Neuronal stem cell (in vitro differentiated cells): ENCODE data around the gene CENPC.

Experiments used
- DNase-seq: peaks from one replicate; pipeline ENCODE4 v3.0.0-alpha.2; 2013; ENCODE audit warnings: low spot score
- H2AFZ ChIP-seq: one replicate; pipeline ENCODE4 v1.6.1; 2013; ENCODE audit warnings: mild to moderate bottlenecking, low read length, inconsistent platforms
- H2AK5ac ChIP-seq: 2 replicates; pipeline ENCODE4 v1.6.1; 2013; ENCODE audit warnings: low read depth, mild to moderate bottlenecking, inconsistent platforms, low read length, moderate library complexity, mixed read lengths
- H2BK120ac ChIP-seq: 2 replicates; pipeline ENCODE4 v1.6.1; 2013; ENCODE audit warnings: low read depth, mild to moderate bottlenecking, inconsistent platforms, low read length, moderate library complexity, mixed read lengths
- H2BK12ac ChIP-seq: one replicate; pipeline ENCODE4 v1.6.1; 2013; ENCODE audit warnings: low read length, inconsistent platforms
- H2BK15ac ChIP-seq: 2 replicates; pipeline ENCODE4 v1.6.1; 2013; ENCODE audit warnings: mild to moderate bottlenecking, low read length, inconsistent platforms, mixed read lengths
- H2BK5ac ChIP-seq: one replicate; pipeline ENCODE4 v1.6.1; 2013; ENCODE audit warnings: inconsistent platforms, mild to moderate bottlenecking, low read length, moderate library complexity
- H3K14ac ChIP-seq: one replicate; pipeline ENCODE4 v1.6.1; 2013; ENCODE audit warnings: low read length, inconsistent platforms
- H3K18ac ChIP-seq: 2 replicates; pipeline ENCODE4 v1.6.1; 2013; ENCODE audit warnings: low read length, inconsistent platforms
- H3K23ac ChIP-seq: 2 replicates; pipeline ENCODE4 v1.6.1; 2013; ENCODE audit warnings: low read depth, mild to moderate bottlenecking, mixed read lengths, low read length, inconsistent platforms; ENCODE audit not compliant: poor library complexity
- H3K27ac ChIP-seq: replicated peaks from 3 replicates; pipeline ENCODE4 v1.5.1; 2013; ENCODE audit warnings: low read length, inconsistent platforms
- H3K27me3 ChIP-seq, 3 experiments: 2 replicates each; pipeline ENCODE4 v1.6.1; 2013; ENCODE audit warnings: low read length in 3 of 3, mild to moderate bottlenecking in 2 of 3, inconsistent platforms in 1 of 3, low read depth in 1 of 3, mixed read lengths in 1 of 3, moderate library complexity in 1 of 3; ENCODE audit not compliant: control insufficient read depth in 3 of 3, insufficient read depth in 3 of 3
- H3K36me3 ChIP-seq, 2 donors: replicated peaks in 1 of 2; 2 replicates each; pipeline ENCODE4 v1.6.1; 2013; ENCODE audit warnings: low read length in 2 of 2; ENCODE audit not compliant: control insufficient read depth in 2 of 2, insufficient read depth in 2 of 2
- H3K4ac ChIP-seq: 2 replicates; pipeline ENCODE4 v1.6.1; 2013; ENCODE audit warnings: inconsistent platforms, mild to moderate bottlenecking, low read length, moderate library complexity
- H3K4me1 ChIP-seq, 2 donors: 1 replicate in 1 of 2; 2 replicates in 1 of 2; pipeline ENCODE4 v1.6.1; 2013; ENCODE audit warnings: low read length in 2 of 2, low read depth in 1 of 2; ENCODE audit not compliant: control insufficient read depth in 2 of 2, insufficient read depth in 1 of 2
- H3K4me2 ChIP-seq: one replicate; pipeline ENCODE4 v1.6.1; 2013; ENCODE audit warnings: mild to moderate bottlenecking, low read length, inconsistent platforms; ENCODE audit not compliant: insufficient read depth, poor library complexity, severe bottlenecking
- H3K4me3 ChIP-seq, 2 donors: 2 replicates each; pipeline ENCODE4 v1.5.1; 2013; ENCODE audit warnings: low read length in 2 of 2, mild to moderate bottlenecking in 2 of 2, inconsistent platforms in 1 of 2, moderate library complexity in 1 of 2
- H3K79me1 ChIP-seq: one replicate; pipeline ENCODE4 v1.6.1; 2013; ENCODE audit warnings: low read depth, mild to moderate bottlenecking, inconsistent platforms, low read length, moderate library complexity
- H3K9ac ChIP-seq: one replicate; pipeline ENCODE4 v1.6.1; 2013; ENCODE audit warnings: mild to moderate bottlenecking, low read depth, low read length, inconsistent platforms; ENCODE audit not compliant: poor library complexity
- H3K9me3 ChIP-seq, 2 donors: replicated peaks in 1 of 2; 2 replicates each; pipeline versions ENCODE3 to v1.6.1; 2013; ENCODE audit warnings: low read length in 2 of 2, mild to moderate bottlenecking in 2 of 2, inconsistent platforms in 1 of 2, low read depth in 1 of 2, mixed read lengths in 1 of 2, moderate library complexity in 1 of 2; ENCODE audit not compliant: control insufficient read depth in 2 of 2, insufficient read depth in 1 of 2
- H4K8ac ChIP-seq: one replicate; pipeline ENCODE4 v1.6.1; 2013; ENCODE audit warnings: low read depth, mild to moderate bottlenecking, inconsistent platforms, low read length, moderate library complexity
- H4K91ac ChIP-seq: one replicate; pipeline ENCODE4 v1.6.1; 2013; ENCODE audit warnings: low read length, low read depth, mild to moderate bottlenecking, inconsistent platforms; ENCODE audit not compliant: poor library complexity
- WGBS, 2 donors: extraction: QIAGEN DNeasy Blood & Tissue Kit; methylation state at CpG; one replicate each; pipeline ENCODE4 v1.1.7; 2013; ENCODE audit warnings: missing lambda C conversion rate in 2 of 2, mixed read lengths in 1 of 2; ENCODE audit not compliant: insufficient read length in 2 of 2, insufficient replicate concordance in 1 of 2; ENCODE audit errors: extremely low coverage in 2 of 2; 5-methylcytosine and 5-hydroxymethylcytosine counted together

CENPC gene

DNA sequence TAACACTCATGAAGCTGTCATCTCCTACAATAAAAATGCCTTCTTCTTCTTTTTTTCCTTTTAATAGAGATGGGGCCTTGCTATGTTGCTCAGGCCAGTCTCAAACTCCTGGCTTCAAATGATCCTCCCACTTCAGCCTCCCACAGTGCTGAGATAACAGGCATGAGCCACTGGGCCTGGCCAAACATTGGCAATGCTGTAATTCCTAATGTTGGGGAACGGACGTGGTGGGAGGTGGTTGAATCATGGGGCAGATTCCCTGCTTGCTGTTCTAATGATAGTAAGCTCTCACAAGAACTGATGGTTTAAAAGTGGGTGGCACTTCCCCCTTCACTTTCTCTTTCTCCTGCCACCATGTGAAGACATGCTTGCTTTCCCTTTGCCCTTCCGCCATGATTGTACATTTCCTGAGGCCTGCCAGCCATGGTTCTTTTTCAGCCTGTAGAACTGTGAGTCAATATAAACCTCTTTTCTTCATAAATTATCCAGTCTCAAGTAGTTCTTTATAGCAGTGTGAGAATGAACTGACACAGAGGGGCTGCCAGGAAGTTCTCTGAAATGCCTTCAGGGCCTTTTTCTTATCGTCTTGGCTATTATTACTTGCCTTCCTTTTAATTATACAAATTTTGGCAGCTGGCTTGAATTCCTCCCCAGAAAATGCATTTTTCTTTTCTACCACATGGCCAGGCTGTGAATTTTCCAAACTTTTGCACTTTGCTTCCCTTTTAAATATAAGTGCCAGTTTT, 93.0 kb downstream of the CENPC start:
- Histone ChIP-seq H3K23ac (no peak overlapping the region), H3K36me3 (peaks cover 0 to 23% of the 10 kb centered on the region in 2 donors), H2BK12ac (no peak overlapping the region), H3K9ac (no peak overlapping the region), H2BK120ac (no peak overlapping the region), H3K4me2 (no peak overlapping the region), H2BK15ac (no peak overlapping the region), H3K9me3 (no peaks in the 10 kb centered on the region), H2AK5ac (no peak overlapping the region), H3K4me3 (no peak overlapping the region), H2BK5ac (no peak overlapping the region), H3K14ac (no peak overlapping the region), H3K27ac (no peak overlapping the region), H3K18ac (no peak overlapping the region), H4K91ac (no peak overlapping the region), H3K79me1 (no peaks in the 10 kb centered on the region), H2AFZ (no peak overlapping the region), H3K4ac (no peak overlapping the region), H3K27me3 (no peaks in the 10 kb centered on the region), H3K4me1 (no peaks in the 10 kb centered on the region), H4K8ac (no peak overlapping the region)
- DNase-seq, result no peak
- WGBS, 2 donors, result no CpG with 5 or more reads among the region's 4 CpGs

DNA sequence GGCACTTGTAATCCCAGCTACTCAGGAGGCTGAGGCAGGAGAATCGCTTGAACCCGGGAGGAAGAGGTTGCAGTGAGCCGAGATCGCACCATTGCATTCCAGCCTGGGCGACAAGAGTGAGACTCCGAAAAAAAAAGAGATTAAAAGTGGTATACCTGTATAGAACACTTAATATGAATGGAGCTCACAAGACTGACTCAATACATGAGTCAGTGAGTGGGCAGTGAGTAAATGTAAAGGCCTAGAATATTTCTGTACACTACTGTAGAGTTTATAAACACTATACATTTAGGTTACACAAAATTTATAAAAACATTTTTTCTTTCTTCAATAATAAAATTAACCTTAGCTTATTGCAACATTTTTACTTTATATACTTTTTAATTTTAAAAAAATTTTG, 93.8 kb downstream of the CENPC start:
- Histone ChIP-seq H3K18ac (no peak overlapping the region), H3K4me2 (no peak overlapping the region), H3K23ac (no peak overlapping the region), H4K91ac (no peak overlapping the region), H3K9me3 (no peaks in the 10 kb centered on the region), H3K9ac (no peak overlapping the region), H2BK120ac (no peak overlapping the region), H3K14ac (no peak overlapping the region), H3K27ac (no peak overlapping the region), H4K8ac (no peak overlapping the region), H2AFZ (no peak overlapping the region), H2AK5ac (no peak overlapping the region), H3K36me3 (peaks cover 0 to 22% of the 10 kb centered on the region in 2 donors), H3K79me1 (no peaks in the 10 kb centered on the region), H2BK15ac (no peak overlapping the region), H2BK12ac (no peak overlapping the region), H3K4ac (no peak overlapping the region), H2BK5ac (no peak overlapping the region), H3K27me3 (no peaks in the 10 kb centered on the region), H3K4me3 (no peak overlapping the region), H3K4me1 (no peaks in the 10 kb centered on the region)
- no CpG with 5 or more reads among the region's 6 CpGs for WGBS, 2 donors
- no peak for DNase-seq

DNA sequence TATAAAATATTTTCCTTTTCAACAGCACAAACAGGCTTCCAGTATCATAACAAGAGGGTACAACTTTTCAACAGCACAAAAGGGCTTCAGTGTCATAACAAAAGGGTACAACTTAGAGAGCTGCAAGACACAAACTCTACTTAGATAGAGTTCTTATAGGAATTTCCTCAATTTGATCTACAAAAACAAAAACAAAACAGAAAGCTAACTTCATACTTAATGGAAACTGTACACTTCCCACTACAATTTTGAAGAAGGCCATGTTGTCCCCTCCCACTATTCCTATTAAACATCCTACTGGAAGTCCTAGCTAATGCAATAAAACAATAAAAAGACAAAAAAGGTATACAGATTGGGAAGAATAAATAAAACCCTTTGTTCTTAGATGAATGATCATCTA, 96.7 kb downstream of the CENPC start:
- Histone ChIP-seq H2AK5ac (no peak overlapping the region), H3K79me1 (no peaks in the 10 kb centered on the region), H2BK5ac (no peak overlapping the region), H3K27me3 (no peaks in the 10 kb centered on the region), H3K36me3 (peaks cover 0 to 9% of the 10 kb centered on the region in 2 donors), H4K8ac (no peak overlapping the region), H3K4me3 (no peak overlapping the region), H3K14ac (no peak overlapping the region), H3K4ac (no peak overlapping the region), H4K91ac (no peak overlapping the region), H3K27ac (no peak overlapping the region), H2BK15ac (no peak overlapping the region), H2BK12ac (no peak overlapping the region), H3K23ac (no peak overlapping the region), H3K4me2 (no peak overlapping the region), H3K4me1 (no peaks in the 10 kb centered on the region), H2AFZ (no peak overlapping the region), H3K9me3 (no peaks in the 10 kb centered on the region), H3K9ac (no peak overlapping the region), H3K18ac (no peak overlapping the region), H2BK120ac (no peak overlapping the region)
- DNase-seq, result no peak

DNA sequence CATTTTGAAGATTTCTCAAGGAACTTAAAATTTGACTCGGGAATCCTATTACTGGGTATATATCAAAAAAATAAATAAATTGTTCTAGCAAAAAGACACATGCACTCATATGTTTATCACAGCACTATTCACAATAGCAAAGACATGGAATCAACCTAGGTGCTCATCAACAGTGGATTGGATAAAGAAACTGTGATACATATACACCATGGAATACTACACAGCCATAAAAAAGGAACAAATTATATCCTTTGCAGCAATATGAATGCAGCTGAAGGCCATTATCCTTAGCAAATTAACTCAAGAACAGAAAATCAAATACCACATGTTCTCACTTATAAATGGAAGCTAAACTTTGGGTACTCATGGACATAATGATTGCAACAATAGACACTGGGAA, 97.4 kb downstream of the CENPC start:
- Histone ChIP-seq H2AFZ (no peak overlapping the region), H3K4me1 (no peaks in the 10 kb centered on the region), H3K79me1 (no peaks in the 10 kb centered on the region), H3K36me3 (peaks cover 0 to 9% of the 10 kb centered on the region in 2 donors), H3K18ac (no peak overlapping the region), H4K8ac (no peak overlapping the region), H3K4me3 (no peak overlapping the region), H3K9me3 (no peaks in the 10 kb centered on the region), H3K27ac (no peak overlapping the region), H3K23ac (no peak overlapping the region), H3K4ac (no peak overlapping the region), H3K9ac (no peak overlapping the region), H2AK5ac (no peak overlapping the region), H2BK12ac (no peak overlapping the region), H2BK120ac (no peak overlapping the region), H4K91ac (no peak overlapping the region), H2BK15ac (no peak overlapping the region), H2BK5ac (no peak overlapping the region), H3K4me2 (no peak overlapping the region), H3K14ac (no peak overlapping the region), H3K27me3 (no peaks in the 10 kb centered on the region)
- WGBS, 2 donors, result no CpG with 5 or more reads among the region's 1 CpG
- no peak for DNase-seq
